GM10248 (cell line): ENCODE results near the gene HOXB4.

ENCODE experiments used
- CTCF ChIA-PET: fragments of 300-600 bp; sonication (Branson Sonifier 250); formaldehyde crosslinking; extraction: SDS; loops from one replicate; lab custom pipeline; 2021; ENCODE audit warnings: antibody characterized with exemption; lab: Yijun Ruan, JAX
- POLR2A ChIA-PET: fragments of 350-650 bp; sonication (Branson Sonifier 250); formaldehyde crosslinking; extraction: SDS; loops from one replicate; lab custom pipeline; 2020; ENCODE audit warnings: antibody characterized with exemption; lab: Yijun Ruan, JAX
- DNase-seq: peaks from one replicate; pipeline ENCODE4 v3.0.0; 2012; ENCODE audit errors: extremely low spot score
- TF ChIP-seq, protein P1 (sequence below): IDR thresholded peaks from 2 replicates; pipeline ENCODE4 v1.5.1; 2012; ENCODE audit warnings: mild to moderate bottlenecking, low read depth; ENCODE audit errors: extremely low read depth, missing control alignments, control extremely low read depth

The HOXB4 gene

DNA sequence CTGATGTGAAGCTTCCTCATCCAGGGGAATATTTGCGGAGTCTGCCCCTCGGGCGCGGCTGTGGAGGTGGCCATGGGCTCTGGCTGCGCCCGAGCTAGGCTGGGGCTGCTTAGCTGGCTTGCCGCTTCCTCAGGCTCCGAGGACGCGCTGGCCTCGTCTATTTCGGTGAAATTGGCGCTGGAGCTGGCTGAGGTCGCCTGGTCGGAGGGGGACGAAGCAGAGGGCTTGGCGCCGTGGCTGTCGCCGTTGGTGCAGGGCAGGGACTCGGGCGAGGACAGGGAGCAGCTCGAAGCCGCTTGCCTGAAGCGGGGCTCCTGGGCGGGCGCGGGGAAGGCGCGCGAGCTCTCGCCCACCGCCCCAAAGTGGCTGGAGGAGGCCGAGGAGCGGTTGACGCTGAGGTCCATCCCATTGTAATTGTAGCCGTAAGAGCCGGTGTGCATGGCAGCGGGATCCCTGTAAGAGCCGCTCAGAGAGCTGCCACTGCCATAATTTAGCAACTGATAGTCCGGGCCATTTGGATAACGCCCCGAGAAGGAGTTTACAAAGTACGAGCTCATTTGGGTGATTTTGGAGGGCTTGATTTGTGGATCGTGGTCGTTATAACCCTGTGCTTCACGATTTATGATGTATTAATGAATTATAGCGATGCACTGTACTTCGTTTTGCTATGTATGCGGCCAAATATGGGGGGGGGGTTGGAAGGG is 15.1 kb upstream of the HOXB4 start, which contains the start of gene HOXB5:
HOXB5 (minus strand) TSS at position 654 of the 704 bp plus-strand sequence; CDS start at position 557, 97 bp downstream.
- POLR2A ChIA-PET = interaction anchor here (0.6 kb wide), 1 partner anchor 25 kb away, joined by 8 read pairs; no protein-coding TSS in a partner anchor
- CTCF ChIA-PET = interaction anchor here (0.6 to 4.1 kb wide), 76 partner anchors 14 to 576 kb away, joined by 3 to 51 read pairs (median 4); partner anchors contain the start of gene HOXB8
- DNase-seq = no peak

DNA sequence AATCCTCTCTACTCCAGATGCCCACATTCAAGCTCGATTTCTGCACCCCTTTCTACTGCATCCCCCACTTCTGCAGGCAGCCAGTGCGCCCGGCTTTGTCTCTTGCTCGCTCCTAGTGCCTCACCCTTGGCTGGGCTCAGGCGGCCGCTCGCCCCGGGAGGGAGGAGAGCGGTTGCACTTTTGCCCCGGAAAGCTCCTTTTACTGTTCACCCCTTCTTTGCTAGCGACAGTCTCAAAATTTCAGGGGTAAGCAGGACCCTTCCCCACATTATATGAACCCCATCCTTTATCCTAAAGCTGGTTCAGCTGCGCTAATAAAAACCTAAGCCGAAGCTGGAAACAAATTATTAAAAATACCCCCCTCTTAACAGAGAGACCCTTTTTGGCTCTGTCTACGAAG is 14.4 kb upstream of the HOXB4 start:
- CTCF ChIA-PET = interaction anchor here (0.8 to 4.1 kb wide), 66 partner anchors 14 to 575 kb away, joined by 3 to 51 read pairs (median 4); partner anchors contain the start of gene HOXB8
- POLR2A ChIA-PET = no interaction called here
- TF ChIP-seq, protein P1, sequence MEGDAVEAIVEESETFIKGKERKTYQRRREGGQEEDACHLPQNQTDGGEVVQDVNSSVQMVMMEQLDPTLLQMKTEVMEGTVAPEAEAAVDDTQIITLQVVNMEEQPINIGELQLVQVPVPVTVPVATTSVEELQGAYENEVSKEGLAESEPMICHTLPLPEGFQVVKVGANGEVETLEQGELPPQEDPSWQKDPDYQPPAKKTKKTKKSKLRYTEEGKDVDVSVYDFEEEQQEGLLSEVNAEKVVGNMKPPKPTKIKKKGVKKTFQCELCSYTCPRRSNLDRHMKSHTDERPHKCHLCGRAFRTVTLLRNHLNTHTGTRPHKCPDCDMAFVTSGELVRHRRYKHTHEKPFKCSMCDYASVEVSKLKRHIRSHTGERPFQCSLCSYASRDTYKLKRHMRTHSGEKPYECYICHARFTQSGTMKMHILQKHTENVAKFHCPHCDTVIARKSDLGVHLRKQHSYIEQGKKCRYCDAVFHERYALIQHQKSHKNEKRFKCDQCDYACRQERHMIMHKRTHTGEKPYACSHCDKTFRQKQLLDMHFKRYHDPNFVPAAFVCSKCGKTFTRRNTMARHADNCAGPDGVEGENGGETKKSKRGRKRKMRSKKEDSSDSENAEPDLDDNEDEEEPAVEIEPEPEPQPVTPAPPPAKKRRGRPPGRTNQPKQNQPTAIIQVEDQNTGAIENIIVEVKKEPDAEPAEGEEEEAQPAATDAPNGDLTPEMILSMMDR = no peak
- DNase-seq = no peak

More for the DNA sequence above, 15.1 kb upstream of the HOXB4 start, which contains the start of gene HOXB5:
- TF ChIP-seq, protein P1 = no peak

DNA sequence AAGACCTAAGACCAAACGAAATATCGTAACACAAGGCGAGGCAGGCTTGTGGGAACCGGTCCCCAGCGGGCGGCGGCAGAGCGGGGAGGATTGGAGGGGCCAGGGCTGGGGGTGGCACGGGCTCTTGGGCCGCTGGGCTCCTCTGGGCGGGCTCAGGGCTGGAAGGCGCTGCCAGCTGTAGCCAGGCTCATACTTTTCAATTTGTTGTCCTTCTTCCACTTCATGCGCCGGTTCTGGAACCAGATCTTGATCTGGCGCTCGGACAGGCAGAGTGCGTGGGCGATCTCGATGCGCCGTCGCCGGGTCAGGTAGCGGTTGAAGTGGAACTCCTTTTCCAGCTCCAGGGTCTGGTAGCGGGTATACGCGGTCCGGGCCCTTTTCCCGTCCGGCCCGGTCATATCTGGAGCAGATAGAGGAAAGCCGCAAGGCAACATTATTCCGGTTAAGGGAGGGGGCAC is 13.9 kb upstream of the HOXB4 start:
- CTCF ChIA-PET = interaction anchor here (0.9 to 4.1 kb wide), 26 partner anchors 13 to 517 kb away, joined by 3 to 51 read pairs (median 6); partner anchors contain the start of gene HOXB9
- POLR2A ChIA-PET = no interaction called here
- DNase-seq = no peak
- TF ChIP-seq, protein P1 = no peak

DNA sequence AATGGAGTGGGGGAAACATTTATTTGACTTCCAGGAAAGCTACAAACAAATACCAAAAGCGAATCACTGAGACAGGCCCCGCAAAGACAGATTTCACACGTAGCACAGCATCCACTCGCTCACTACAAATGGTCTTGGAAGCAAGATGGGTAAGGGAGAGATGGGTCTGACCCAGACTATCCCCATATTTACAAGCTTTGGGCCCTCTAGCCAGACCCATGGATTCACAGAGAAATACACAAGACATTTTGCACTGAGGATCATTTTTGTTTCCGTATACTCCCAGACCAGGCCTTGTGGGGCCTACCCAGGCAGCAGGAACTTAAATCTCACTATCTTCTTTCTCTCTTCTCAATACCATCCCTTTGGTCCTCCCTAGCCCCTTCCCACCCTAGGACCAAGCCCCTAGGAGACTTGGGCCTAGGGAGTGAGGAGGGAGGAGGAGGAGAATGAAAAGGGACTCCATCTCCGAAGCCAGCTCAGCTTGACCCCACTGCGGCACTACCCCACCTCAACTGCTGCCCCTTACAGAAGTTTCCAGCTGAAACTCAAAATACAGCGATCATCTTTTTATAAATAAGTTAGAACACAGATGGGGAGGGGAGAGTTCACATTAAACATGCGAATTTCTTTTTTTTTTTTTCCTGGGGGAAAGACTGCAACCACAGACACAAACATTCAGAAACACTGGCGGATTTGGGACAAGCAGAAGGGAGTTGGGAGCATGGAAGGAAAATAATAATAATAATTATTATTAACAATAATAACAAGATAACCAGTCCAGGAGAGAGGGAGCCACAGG is 13.3 kb upstream of the HOXB4 start:
- no peak for DNase-seq
- POLR2A ChIA-PET = no interaction called here
- CTCF ChIA-PET = interaction anchor here (1.0 to 4.1 kb wide), 9 partner anchors 21 to 328 kb away, joined by 3 to 51 read pairs (median 8); partner anchors contain the start of gene HOXB9
- TF ChIP-seq, protein P1 = no peak

DNA sequence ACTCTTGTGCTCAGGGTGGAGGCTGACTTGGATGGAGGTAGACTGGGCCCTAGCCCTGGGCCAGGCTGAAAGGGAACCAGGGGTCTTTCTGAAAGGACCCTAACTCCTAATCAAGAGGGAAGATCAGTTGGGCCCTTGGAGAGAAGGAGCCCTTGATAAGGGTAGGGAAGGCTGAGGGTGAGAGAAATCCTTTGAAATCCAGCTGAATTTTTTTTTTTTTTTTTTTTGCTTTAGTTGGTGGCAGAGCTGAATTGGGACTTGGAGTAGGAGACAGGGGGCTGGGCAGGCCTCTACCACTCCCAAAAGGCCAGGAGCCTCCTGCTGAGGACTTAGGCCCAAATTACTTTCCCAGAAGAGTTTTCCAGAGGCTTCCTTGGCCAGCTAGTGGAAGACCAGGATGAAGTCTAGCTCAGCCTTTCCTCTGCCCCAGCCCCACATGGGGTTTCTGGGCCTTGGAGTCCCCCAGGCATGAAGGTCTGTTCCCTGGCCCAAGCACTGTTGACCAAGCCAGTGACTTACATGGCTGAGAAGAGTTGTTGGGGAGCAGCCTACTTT is 12.5 kb upstream of the HOXB4 start:
- DNase-seq = no peak
- POLR2A ChIA-PET = no interaction called here
- CTCF ChIA-PET = interaction anchor here (0.7 to 2.7 kb wide), 9 partner anchors 22 to 517 kb away, joined by 3 to 11 read pairs (median 4); partner anchors contain the start of gene HOXB9
- TF ChIP-seq, protein P1 = no peak
